HEK293 (cell line): ENCODE results near the gene MT1HL1.

Source experiments
- CTCF ChIA-PET: fragments of 350-600 bp; formaldehyde crosslinking; extraction: SDS; loops from one replicate; lab custom pipeline; 2021; ENCODE audit warnings: antibody characterized with exemption; lab: Yijun Ruan, JAX
- POLR2A ChIA-PET: fragments of 300-600 bp; formaldehyde crosslinking; extraction: SDS; loops from one replicate; lab custom pipeline; 2020; ENCODE audit warnings: antibody characterized with exemption, inconsistent platforms; lab: Yijun Ruan, JAX
- H3K27ac ChIP-seq: fragments of 200-500 bp; sonication (Bioruptor generic); 2 replicates; pipeline ENCODE4 v1.5.1; 2014; ENCODE audit warnings: low read depth, low read length, control low read depth, inconsistent platforms; ENCODE audit errors: extremely low read depth
- H3K36me3 ChIP-seq, 2 experiments: fragments of 200-500 bp in 1 of 2; sonication (Bioruptor generic) in 1 of 2; 1 replicate in 1 of 2; 2 replicates in 1 of 2; pipeline ENCODE4 v1.5.1; 2014 to 2017; ENCODE audit warnings: inconsistent platforms in 2 of 2, low read length in 2 of 2; ENCODE audit not compliant: control insufficient read depth in 2 of 2, insufficient read depth in 1 of 2
- H3K4me1 ChIP-seq: fragments of 200-500 bp; sonication (Bioruptor generic); 2 replicates; pipeline ENCODE4 v1.5.1; 2014; ENCODE audit warnings: mild to moderate bottlenecking, low read length, inconsistent platforms; ENCODE audit not compliant: control insufficient read depth, insufficient read depth
- H3K4me3 ChIP-seq: 2 replicates; pipeline ENCODE4 v1.5.1; 2011; ENCODE audit warnings: low read depth, mild to moderate bottlenecking, control low read depth, low read length, moderate library complexity
- H3K9me3 ChIP-seq: fragments of 200-500 bp; sonication (Bioruptor generic); 2 replicates; pipeline ENCODE4 v1.5.1; 2014; ENCODE audit warnings: low read depth, low read length, inconsistent platforms; ENCODE audit not compliant: control insufficient read depth, insufficient read depth
- BCL11A ChIP-seq: fragments of 450-650 bp; formaldehyde crosslinking; IDR thresholded peaks from 2 replicates; pipeline ENCODE4 v1.5.1; 2016; ENCODE audit warnings: low read depth, missing biosample characterization, missing genetic modification characterization
- EGR2 ChIP-seq: fragments of 450-650 bp; formaldehyde crosslinking; IDR thresholded peaks from 2 replicates; pipeline ENCODE4 v1.5.1; 2016; ENCODE audit warnings: low read depth, missing biosample characterization, missing genetic modification characterization
- FEZF1 ChIP-seq: fragments of 450-650 bp; formaldehyde crosslinking; IDR thresholded peaks from 2 replicates; pipeline ENCODE4 v1.5.1; 2016; ENCODE audit warnings: missing biosample characterization, missing genetic modification characterization
- MEIS1 ChIP-seq: sonication (generic); formaldehyde crosslinking; IDR thresholded peaks from 2 replicates; pipeline ENCODE4 v1.8.1; 2022; ENCODE audit warnings: missing genetic modification reagents, mild to moderate bottlenecking, borderline replicate concordance
- PRDM1 ChIP-seq: fragments of 450-650 bp; formaldehyde crosslinking; IDR thresholded peaks from 2 replicates; pipeline ENCODE4; 2016; ENCODE audit warnings: missing biosample characterization, missing genetic modification characterization
- SETDB1 ChIP-seq: IDR thresholded peaks from one replicate; pipeline ENCODE4 v1.6.1; 2017; ENCODE audit warnings: mild to moderate bottlenecking, low read length, moderate library complexity, mixed read lengths; ENCODE audit not compliant: insufficient read length
- TCF7L2 ChIP-seq: IDR thresholded peaks from 2 replicates; pipeline ENCODE4 v1.6.1; 2011; ENCODE audit warnings: low read depth, mild to moderate bottlenecking, inconsistent platforms, low read length, moderate library complexity, borderline replicate concordance
- WT1 ChIP-seq: fragments of 450-650 bp; formaldehyde crosslinking; IDR thresholded peaks from 2 replicates; pipeline ENCODE4 v1.5.1; 2016; ENCODE audit warnings: missing biosample characterization, missing genetic modification characterization
- ZNF133 ChIP-seq: fragments of 450-650 bp; formaldehyde crosslinking; IDR thresholded peaks from 2 replicates; pipeline ENCODE4 v1.5.1; 2016; ENCODE audit warnings: missing biosample characterization, missing genetic modification characterization
- ZNF223 ChIP-seq: fragments of 450-650 bp; formaldehyde crosslinking; IDR thresholded peaks from 2 replicates; pipeline ENCODE4 v1.5.1; 2016; ENCODE audit warnings: missing biosample characterization, missing genetic modification characterization
- ZNF23 ChIP-seq: fragments of 450-650 bp; formaldehyde crosslinking; IDR thresholded peaks from 2 replicates; pipeline ENCODE4 v1.5.1; 2016; ENCODE audit warnings: missing biosample characterization, missing genetic modification characterization, borderline replicate concordance
- ZNF350 ChIP-seq: fragments of 450-650 bp; formaldehyde crosslinking; IDR thresholded peaks from 2 replicates; pipeline ENCODE4 v1.5.0; 2017; ENCODE audit warnings: missing biosample characterization, mild to moderate bottlenecking, missing genetic modification characterization
- ZNF404 ChIP-seq: fragments of 450-650 bp; formaldehyde crosslinking; IDR thresholded peaks from 2 replicates; pipeline ENCODE4 v1.5.1; 2017; ENCODE audit warnings: missing biosample characterization, missing genetic modification characterization
- ZNF449 ChIP-seq: fragments of 450-650 bp; formaldehyde crosslinking; IDR thresholded peaks from 2 replicates; pipeline ENCODE4 v1.5.1; 2017; ENCODE audit warnings: missing biosample characterization, mild to moderate bottlenecking, missing genetic modification characterization, moderate library complexity
- ZNF510 ChIP-seq: fragments of 450-650 bp; formaldehyde crosslinking; IDR thresholded peaks from 2 replicates; pipeline ENCODE4 v1.5.1; 2018; ENCODE audit warnings: mild to moderate bottlenecking, missing genetic modification characterization, missing biosample characterization; ENCODE audit not compliant: insufficient replicate concordance
- ZNF548 ChIP-seq: fragments of 450-650 bp; formaldehyde crosslinking; IDR thresholded peaks from 2 replicates; pipeline ENCODE4 v1.5.1; 2016; ENCODE audit warnings: missing biosample characterization, missing genetic modification characterization
- TF ChIP-seq, protein P1 (sequence below): fragments of 450-650 bp; formaldehyde crosslinking; IDR thresholded peaks from 2 replicates; pipeline ENCODE4 v1.5.1; 2016; ENCODE audit warnings: missing biosample characterization, missing genetic modification characterization, borderline replicate concordance
- TF ChIP-seq, protein P2 (sequence below): fragments of 450-650 bp; formaldehyde crosslinking; IDR thresholded peaks from 2 replicates; pipeline ENCODE4 v1.5.1; 2017; ENCODE audit warnings: missing biosample characterization, missing genetic modification characterization
- TF ChIP-seq, protein P3 (sequence below): fragments of 450-650 bp; formaldehyde crosslinking; IDR thresholded peaks from 2 replicates; pipeline ENCODE4 v1.5.1; 2016; ENCODE audit warnings: missing biosample characterization, missing genetic modification characterization

The MT1HL1 gene

DNA sequence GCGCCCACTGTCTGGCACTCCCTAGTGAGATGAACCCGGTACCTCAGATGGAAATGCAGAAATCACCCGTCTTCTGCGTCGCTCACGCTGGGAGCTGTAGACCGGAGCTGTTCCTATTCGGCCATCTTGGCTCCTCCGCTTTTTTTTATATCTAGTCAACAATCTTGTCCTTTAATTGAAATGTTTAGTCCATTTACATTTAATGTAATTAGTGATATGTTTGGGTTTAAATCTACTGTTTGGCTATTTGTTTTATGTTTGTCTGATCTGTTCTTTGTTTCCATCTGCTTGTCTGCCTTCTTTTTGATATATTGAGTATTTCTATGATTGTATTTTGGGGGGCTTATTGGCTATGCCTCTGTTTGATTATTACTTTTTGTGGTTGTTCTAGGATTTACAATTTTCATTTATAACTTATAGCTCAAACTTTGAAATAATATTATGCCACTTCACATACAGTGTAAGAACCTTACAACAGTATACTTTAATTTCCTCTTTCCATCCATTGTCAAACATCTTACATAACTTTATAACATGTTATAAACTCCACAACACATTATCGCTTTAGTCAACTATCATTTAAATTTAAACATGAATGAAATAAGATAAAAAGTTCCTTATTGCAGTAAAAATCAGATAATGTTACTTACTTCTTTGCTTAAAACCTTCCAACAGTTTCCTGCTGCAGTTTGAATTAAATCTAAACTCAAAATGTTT is 21.3 kb upstream of the MT1HL1 start:
- Histone ChIP-seq H3K36me3 (no peaks in the 10 kb centered on the region), H3K9me3 (no peaks in the 10 kb centered on the region), H3K27ac (no peak overlapping the region), H3K4me3 (no peak overlapping the region)
- TF ChIP-seq SETDB1 (peak; percentile 30), ZNF223 (tag by site-specific recombination) (no peak)
- TF ChIP-seq, all 188 proteins: peak for 1
- no peaks in the 10 kb centered on the region for H3K4me1 ChIP-seq
- ChIA-PET CTCF (no interaction called here), POLR2A (interaction anchor here (0.6 kb wide), 1 partner anchor 10 kb away, joined by 6 read pairs; no protein-coding TSS in a partner anchor)

DNA sequence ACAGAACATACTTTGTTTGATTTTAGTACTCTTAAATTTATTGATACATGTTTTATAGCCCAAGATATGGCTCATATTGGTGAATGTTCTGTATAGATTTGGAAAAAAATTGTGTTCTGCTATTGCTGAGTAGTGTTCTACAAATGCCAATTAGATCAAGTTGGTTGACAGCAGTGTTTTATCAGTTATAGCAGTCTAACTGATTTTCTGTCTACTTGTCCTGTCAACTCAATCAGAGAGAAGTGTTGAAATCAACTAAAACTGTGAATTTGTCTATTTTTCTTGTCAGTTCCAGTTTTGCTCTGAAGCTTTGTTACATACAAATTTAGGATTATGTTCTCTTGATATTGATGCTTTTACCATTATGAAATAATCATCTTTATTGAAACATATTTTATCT is 14.7 kb upstream of the MT1HL1 start:
- no peak overlapping the region for H3K27ac ChIP-seq
- no peaks in the 10 kb centered on the region for H3K36me3 ChIP-seq
- CTCF ChIA-PET: no interaction called here
- H3K4me3 ChIP-seq: no peak overlapping the region
- no peak for TF ChIP-seq WT1 (tag by site-specific recombination)
- no peak for TF ChIP-seq ZNF133
- TF ChIP-seq EGR2: no peak
- TF ChIP-seq TCF7L2: no peak
- TF ChIP-seq ZNF23 (tag by site-specific recombination): no peak
- no peak for TF ChIP-seq ZNF548
- TF ChIP-seq, protein P1, sequence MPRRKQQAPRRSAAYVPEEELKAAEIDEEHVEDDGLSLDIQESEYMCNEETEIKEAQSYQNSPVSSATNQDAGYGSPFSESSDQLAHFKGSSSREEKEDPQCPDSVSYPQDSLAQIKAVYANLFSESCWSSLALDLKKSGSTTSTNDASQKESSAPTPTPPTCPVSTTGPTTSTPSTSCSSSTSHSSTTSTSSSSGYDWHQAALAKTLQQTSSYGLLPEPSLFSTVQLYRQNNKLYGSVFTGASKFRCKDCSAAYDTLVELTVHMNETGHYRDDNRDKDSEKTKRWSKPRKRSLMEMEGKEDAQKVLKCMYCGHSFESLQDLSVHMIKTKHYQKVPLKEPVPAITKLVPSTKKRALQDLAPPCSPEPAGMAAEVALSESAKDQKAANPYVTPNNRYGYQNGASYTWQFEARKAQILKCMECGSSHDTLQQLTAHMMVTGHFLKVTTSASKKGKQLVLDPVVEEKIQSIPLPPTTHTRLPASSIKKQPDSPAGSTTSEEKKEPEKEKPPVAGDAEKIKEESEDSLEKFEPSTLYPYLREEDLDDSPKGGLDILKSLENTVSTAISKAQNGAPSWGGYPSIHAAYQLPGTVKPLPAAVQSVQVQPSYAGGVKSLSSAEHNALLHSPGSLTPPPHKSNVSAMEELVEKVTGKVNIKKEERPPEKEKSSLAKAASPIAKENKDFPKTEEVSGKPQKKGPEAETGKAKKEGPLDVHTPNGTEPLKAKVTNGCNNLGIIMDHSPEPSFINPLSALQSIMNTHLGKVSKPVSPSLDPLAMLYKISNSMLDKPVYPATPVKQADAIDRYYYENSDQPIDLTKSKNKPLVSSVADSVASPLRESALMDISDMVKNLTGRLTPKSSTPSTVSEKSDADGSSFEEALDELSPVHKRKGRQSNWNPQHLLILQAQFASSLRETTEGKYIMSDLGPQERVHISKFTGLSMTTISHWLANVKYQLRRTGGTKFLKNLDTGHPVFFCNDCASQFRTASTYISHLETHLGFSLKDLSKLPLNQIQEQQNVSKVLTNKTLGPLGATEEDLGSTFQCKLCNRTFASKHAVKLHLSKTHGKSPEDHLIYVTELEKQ (tag by site-specific recombination): no peak
- TF ChIP-seq MEIS1: no peak
- TF ChIP-seq BCL11A: no peak
- TF ChIP-seq PRDM1 (tag by site-specific recombination): no peak
- TF ChIP-seq, protein P2, sequence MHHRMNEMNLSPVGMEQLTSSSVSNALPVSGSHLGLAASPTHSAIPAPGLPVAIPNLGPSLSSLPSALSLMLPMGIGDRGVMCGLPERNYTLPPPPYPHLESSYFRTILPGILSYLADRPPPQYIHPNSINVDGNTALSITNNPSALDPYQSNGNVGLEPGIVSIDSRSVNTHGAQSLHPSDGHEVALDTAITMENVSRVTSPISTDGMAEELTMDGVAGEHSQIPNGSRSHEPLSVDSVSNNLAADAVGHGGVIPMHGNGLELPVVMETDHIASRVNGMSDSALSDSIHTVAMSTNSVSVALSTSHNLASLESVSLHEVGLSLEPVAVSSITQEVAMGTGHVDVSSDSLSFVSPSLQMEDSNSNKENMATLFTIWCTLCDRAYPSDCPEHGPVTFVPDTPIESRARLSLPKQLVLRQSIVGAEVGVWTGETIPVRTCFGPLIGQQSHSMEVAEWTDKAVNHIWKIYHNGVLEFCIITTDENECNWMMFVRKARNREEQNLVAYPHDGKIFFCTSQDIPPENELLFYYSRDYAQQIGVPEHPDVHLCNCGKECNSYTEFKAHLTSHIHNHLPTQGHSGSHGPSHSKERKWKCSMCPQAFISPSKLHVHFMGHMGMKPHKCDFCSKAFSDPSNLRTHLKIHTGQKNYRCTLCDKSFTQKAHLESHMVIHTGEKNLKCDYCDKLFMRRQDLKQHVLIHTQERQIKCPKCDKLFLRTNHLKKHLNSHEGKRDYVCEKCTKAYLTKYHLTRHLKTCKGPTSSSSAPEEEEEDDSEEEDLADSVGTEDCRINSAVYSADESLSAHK (tag by site-specific recombination): no peak
- no peak for TF ChIP-seq ZNF350 (tag by site-specific recombination)
- no peak for TF ChIP-seq ZNF404 (tag by site-specific recombination)
- no peak for TF ChIP-seq ZNF449
- TF ChIP-seq FEZF1: no peak
- TF ChIP-seq, protein P3, sequence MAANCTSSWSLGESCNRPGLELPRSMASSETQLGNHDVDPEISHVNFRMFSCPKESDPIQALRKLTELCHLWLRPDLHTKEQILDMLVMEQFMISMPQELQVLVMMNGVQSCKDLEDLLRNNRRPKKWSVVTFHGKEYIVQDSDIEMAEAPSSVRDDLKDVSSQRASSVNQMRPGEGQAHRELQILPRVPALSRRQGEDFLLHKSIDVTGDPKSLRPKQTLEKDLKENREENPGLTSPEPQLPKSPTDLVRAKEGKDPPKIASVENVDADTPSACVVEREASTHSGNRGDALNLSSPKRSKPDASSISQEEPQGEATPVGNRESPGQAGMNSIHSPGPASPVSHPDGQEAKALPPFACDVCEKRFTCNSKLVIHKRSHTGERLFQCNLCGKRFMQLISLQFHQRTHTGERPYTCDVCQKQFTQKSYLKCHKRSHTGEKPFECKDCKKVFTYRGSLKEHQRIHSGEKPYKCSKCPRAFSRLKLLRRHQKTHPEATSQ (tag by site-specific recombination): no peak
- TF ChIP-seq ZNF510 (tag by site-specific recombination): no peak
- H3K9me3 ChIP-seq: no peaks in the 10 kb centered on the region
- POLR2A ChIA-PET: no interaction called here
- H3K4me1 ChIP-seq: no peaks in the 10 kb centered on the region
